GM12892 (cell line): ENCODE results near the gene TTC9.

Experiments used
- POLR2A ChIP-seq: IDR thresholded peaks from 2 replicates; pipeline ENCODE4 v1.6.1; 2011; ENCODE audit warnings: low read depth, low read length, control low read depth
- POLR2AphosphoS5 ChIP-seq: IDR thresholded peaks from 2 replicates; pipeline ENCODE4 v1.6.1; 2011; ENCODE audit warnings: low read depth, low read length, control low read depth

GRCh38 chr14:70648346-70648745, 6.6 kb downstream of the TTC9 start:
- TF ChIP-seq POLR2A (no peak), POLR2AphosphoS5 (no peak)
